Stimulated activated CD4-positive, alpha-beta T cell treated with anti-CD3 and anti-CD28 coated beads, Interleukin-1b, Interleukin-23, amount 100 ng/mL, for 24 hours (primary cell): ENCODE results near the gene NTN1.

Experiments used
- DNase-seq, 4 experiments: peaks; one replicate each; pipeline ENCODE4 v3.0.0-alpha.2; 2020; ENCODE audit warnings: low read depth in 4 of 4, low spot score in 1 of 4

NTN1 gene

GRCh38 chr17:9187828-9188227 lies 166.5 kb downstream of the NTN1 start:
- no peak for DNase-seq

DNA sequence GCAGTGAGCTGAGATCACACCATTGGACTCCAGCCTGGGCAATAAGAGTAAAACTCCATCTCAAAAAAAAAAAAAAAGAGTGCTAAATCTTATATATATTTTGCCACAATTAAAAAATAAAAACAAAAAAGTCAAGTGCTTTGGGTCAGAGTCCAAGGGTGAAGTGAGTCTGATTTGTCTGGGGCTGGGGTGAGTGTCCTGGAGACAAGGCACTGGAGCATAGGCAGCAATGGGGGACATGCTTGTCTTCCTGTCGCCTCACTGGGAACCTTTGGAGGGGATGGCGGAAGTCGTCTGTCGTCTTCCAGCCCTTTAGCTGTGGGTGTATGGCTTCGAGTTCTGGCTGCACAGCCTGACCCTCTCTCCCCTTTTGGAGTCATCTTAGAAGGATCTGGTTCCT lies 167.1 kb downstream of the NTN1 start:
- DNase-seq, result no peak

DNA sequence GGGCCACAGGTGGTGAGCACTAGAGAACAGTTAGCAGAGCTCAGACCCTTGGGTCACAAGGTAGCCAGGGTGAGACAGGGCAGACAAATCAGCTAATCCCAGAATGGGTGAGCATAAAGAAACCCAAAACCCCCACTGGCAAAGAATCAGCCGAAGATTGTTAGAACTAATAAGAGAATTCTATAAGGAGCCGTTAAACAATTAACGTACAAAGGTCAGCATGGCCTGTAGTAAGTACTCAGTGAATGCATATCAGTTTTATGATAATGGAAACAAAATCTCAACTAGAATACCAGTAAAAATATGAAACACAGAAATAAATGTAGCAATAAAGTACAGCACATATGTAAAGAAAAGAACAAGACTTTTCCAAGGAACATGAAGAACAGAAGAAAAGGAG lies 168.6 kb downstream of the NTN1 start:
- DNase-seq, result no peak

DNA sequence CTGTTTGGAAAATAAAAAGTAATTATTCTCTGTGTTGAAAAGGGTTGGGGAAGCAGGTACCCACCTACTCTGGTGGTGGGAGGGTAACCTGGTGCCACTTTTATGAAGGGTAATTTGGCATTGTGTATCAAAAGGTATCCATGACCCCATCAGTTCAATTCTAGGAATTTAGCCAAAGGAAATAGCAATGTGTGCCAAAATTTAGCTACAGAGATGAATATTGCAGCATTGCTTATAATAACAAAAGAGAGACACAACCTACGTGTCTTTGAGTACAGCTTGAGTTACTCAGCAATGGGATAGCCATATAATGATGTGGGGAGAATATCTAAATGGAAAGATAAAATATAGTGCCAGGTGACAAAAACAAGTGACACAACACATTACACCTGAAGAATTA lies 170.7 kb downstream of the NTN1 start:
- no peak for DNase-seq

GRCh38 chr17:9195411-9195810 lies 174.1 kb downstream of the NTN1 start:
- no peak for DNase-seq

DNA sequence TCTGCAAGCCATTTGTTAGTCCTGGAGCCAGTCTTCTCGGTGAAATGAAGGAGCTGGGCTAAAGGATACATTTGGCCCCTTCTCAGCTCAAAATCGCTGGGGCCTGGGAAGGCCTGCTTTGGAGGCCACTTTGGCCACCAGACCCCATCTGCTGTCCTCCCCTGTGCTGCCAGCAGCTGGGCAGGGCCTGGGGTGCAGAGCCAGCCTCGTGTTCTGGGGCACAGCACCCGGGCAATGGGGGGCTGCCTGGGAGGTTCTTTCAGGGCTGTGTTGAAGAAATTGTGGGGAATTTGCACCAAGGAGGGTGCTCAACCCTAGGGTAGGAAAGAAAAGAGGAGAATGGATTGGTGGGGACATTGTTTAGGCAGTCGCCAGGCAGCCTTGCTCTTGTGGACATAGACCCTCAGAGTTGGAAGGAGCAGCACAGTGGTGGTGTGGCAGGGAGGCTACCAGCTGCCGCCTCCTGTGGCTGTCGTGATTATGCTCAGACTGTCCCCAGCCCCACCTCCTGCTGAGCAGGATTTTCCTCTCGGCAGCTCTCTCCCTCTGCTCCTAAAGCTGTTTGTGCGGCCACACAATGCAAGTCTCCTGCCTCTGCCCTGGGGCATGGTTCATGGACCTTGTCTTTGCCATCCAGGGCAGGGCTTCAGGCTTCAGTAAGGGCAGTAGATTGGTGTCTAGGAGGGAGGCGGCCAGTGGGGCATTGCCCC lies 174.8 kb downstream of the NTN1 start:
- DNase-seq, result no peak

- DNase-seq, result no peak
Measured at GRCh38 chr17:9199571-9200551, 178.6 kb downstream of the NTN1 start.

GRCh38 chr17:9200699-9201359 lies 179.5 kb downstream of the NTN1 start:
- DNase-seq, result no peak

DNA sequence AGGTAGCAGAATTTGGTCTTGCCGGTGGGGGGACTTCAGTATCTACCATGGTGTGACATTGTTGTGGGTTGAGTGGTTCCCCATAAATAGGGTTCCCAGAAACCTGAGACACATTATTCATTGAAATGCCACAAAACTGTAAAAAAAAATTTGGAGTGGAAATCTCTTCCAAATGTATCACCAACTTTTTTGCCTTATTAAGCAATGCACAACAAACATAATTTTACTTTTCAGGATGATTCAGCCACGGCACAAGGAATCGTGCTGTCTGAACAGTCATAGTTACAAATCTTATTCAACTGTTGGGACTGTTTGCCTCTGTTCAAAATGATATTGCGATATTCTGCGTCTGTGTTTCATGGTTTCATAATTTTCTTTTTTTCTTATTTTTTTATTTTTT lies 181.2 kb downstream of the NTN1 start:
- DNase-seq, result no peak

GRCh38 chr17:9203771-9204425 lies 182.6 kb downstream of the NTN1 start:
- DNase-seq, result no peak

GRCh38 chr17:9204637-9205329 lies 183.5 kb downstream of the NTN1 start:
- no peak for DNase-seq

- no peak for DNase-seq
Measured at GRCh38 chr17:9205520-9206409, 184.5 kb downstream of the NTN1 start.

- DNase-seq, result no peak
Measured at GRCh38 chr17:9206410-9206703, 185.0 kb downstream of the NTN1 start.

DNA sequence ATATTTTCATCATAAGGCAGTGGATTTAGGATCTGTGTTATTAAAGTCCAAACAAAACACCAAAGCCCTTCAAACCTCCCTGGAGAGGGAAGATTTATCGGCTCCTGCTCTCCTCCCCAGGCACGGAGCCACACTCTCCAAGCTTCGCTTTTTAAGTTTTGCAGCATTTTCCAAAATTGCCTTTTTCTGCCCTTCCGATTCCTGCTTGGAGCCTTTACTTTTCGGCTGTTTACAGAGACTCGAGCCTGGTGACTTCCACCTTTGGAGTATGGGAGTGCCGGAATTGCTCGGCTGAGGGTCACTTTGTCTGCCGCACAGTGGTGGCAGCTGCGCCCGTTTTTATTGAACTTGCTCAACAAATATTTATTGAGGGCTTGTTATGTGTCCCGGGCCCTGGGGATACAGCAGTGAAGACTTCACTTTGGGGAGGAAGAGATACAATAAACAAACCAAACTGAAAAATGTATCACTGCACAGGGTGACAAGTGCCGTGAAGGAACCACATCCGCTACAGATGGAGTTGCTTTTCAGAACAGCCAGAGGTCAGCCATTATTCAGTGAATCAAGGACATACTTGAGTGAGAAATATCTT lies 185.5 kb downstream of the NTN1 start:
- no peak for DNase-seq

- no peak for DNase-seq
Measured at GRCh38 chr17:9208381-9209105, 187.2 kb downstream of the NTN1 start.

GRCh38 chr17:9209347-9209746 lies 188.0 kb downstream of the NTN1 start:
- no peak for DNase-seq

- no peak for DNase-seq
Measured at GRCh38 chr17:9209781-9210370, 188.6 kb downstream of the NTN1 start.

DNA sequence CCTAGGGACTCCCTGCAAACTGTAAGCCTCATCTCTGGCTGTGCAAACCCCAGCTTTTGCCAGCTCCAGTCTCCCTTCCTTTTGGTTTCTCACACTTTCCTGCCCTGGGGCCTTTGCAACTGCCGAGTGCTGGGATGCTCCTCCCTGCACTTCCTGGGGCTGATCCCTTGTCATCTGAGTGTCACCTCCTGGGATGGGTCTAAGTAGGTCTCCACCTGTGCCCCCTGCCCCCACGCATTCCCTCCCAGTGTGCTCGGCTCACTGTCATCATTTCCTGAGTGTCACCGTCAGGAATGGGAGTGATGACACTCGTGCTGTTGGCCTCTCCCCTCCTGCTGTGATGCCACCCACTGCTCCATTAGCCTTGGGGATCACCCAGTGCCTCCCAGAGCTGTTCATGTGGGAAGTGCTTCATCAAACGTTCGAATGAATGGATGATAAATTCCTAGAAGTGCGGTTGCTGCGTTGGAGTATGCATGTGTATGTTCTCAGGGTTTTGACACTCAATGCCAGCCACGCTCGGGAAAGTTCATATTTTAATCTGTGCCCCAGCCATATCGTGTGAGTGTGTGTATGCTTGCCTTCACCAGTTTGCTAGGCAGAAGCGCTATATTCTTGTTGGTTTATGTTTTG lies 189.9 kb downstream of the NTN1 start:
- DNase-seq, result no peak
